ENCODE data around the gene ATG9A. TPM values are rescaled to one million over a fixed set of nuclear protein-coding genes. Genes with fewer than 3 reads are reported as not detected.

The ATG9A gene
- total and polyA plus RNA-seq, 11 donors: 28.3 to 147 (median 83.5) TPM

- ATAC-seq (no peak), DNase-seq (no peak)
- peaks cover 0 to 13% (median 0%) of the 10 kb centered on the region in 9 donors for H3K27me3 ChIP-seq
- H3K36me3 ChIP-seq: peaks cover 0 to 37% (median 20%) of the 10 kb centered on the region in 9 donors
- peak overlapping the region; percentile 7 to 91 (median 87) for H3K27ac ChIP-seq
- peaks cover 6 to 71% (median 44%) of the 10 kb centered on the region in 12 donors for H3K4me1 ChIP-seq
- peak overlapping the region; percentile 54 to 92 (median 74) for H3K4me3 ChIP-seq
- TF ChIP-seq CTCF (IDR thresholded peaks at IDR 0.05) (no peak), POLR2A (IDR thresholded peaks at IDR 0.05) (no peak)
- intact Hi-C loops (cut with DNase I): loop anchor here in 1 of 10 donors (2.0 kb wide), 1 partner anchor 26 kb away; the partner anchor contains the start of gene DNAJB2
- 11 to 18% (median 14%) methylated on average over 9 of the region's 9 CpGs for WGBS, 4 donors
- H3K9me3 ChIP-seq: no peaks in the 10 kb centered on the region
Observed at GRCh38 chr2:219252570-219252899, 23.1 kb upstream of the ATG9A start.

DNA sequence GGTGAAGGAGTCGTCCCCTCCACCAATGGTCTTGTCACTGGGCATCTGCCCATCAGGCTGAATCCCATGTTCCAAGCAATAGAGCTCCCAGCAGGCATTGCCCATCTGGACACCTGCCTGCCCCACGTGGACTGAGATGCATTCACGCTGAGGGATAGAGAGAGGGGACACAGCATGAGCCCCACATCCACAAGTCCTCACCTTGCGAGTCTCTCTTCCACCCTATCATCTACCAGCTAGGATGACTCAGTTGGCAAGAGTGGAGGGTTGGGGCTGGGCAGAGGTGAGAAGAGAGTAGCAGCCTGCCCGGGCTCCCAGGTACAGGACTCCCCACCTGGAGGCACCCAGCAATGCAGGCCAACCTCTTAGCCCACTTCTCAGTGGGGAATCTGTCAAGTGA lies 22.6 kb upstream of the ATG9A start:
- intact Hi-C loops (cut with DNase I): loop anchor here in 1 of 10 donors (2.0 kb wide), 1 partner anchor 27 kb away; the partner anchor contains the start of gene DNAJB2
- no peak for ATAC-seq
- WGBS, 4 donors: 56 to 60% (median 57%) methylated on average over 5 of the region's 5 CpGs

GRCh38 chr2:219251656-219252055 lies 22.2 kb upstream of the ATG9A start:
- Histone ChIP-seq H3K36me3 (peaks cover 0 to 41% (median 29%) of the 10 kb centered on the region in 9 donors), H3K9me3 (no peaks in the 10 kb centered on the region), H3K4me3 (peak overlapping the region in 4 of 12 donors; percentile 70 to 92 (median 79)), H3K4me1 (peaks cover 6 to 80% (median 47%) of the 10 kb centered on the region in 12 donors), H3K27me3 (peaks cover 0 to 10% (median 0%) of the 10 kb centered on the region in 9 donors), H3K27ac (peak overlapping the region in 10 of 12 donors; percentile 82 to 91 (median 87))
- 60 to 69% (median 68%) methylated on average over 6 of the region's 6 CpGs for WGBS, 4 donors
- DNase-seq (no peak), ATAC-seq (no peak)
- TF ChIP-seq CTCF (IDR thresholded peaks at IDR 0.05) (no peak), POLR2A (IDR thresholded peaks at IDR 0.05) (no peak)
- intact Hi-C loops (cut with DNase I): loop anchor here in 1 of 10 donors (2.0 kb wide), 1 partner anchor 27 kb away; the partner anchor contains the start of gene DNAJB2

More for the DNA sequence above, 22.6 kb upstream of the ATG9A start:
- Histone ChIP-seq H3K4me3 (peak overlapping the region in 9 of 12 donors; percentile 60 to 92 (median 78)), H3K27me3 (peaks cover 0 to 10% (median 0%) of the 10 kb centered on the region in 9 donors), H3K9me3 (no peaks in the 10 kb centered on the region), H3K36me3 (peaks cover 0 to 41% (median 25%) of the 10 kb centered on the region in 9 donors), H3K4me1 (peaks cover 6 to 76% (median 45%) of the 10 kb centered on the region in 12 donors), H3K27ac (peak overlapping the region in 10 of 12 donors; percentile 82 to 91 (median 87))
- TF ChIP-seq POLR2A (IDR thresholded peaks at IDR 0.05) (no peak), CTCF (IDR thresholded peaks at IDR 0.05) (no peak)
- DNase-seq: peak in 1 of 5 donors; percentile 33

DNA sequence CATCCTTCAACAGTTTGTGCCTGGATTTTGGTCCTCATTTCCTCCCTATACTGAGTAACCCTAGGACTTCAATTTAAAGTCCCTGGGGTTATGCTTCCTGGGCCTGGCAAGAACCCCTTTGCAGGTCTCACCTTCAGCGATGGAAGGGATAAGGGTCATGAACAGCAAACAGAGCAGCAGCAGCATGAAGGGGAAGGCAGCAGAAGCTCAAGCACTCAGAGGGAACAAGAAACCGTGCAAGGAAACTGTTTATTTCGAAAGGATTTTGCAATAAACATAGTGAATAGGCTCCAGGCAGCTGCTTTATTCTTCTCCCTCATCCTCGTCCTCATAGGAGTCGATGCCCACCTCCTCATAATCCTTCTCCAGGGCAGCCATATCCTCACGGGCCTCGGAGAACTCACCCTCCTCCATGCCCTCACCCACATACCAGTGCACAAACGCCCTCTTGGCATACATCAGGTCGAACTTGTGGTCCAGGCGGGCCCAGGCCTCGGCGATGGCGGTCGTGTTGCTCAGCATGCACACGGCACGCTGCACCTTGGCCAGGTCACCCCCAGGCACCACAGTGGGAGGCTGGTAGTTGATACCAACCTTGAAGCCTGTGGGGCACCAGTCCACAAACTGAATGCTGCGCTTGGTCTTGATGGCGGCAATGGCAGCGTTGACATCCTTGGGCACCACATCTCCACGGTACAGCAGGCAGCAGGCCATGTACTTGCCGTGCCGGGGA lies 20.8 kb upstream of the ATG9A start:
- WGBS, 4 donors: 89 to 92% (median 90%) methylated on average over 17 to 22 of the region's 22 CpGs
- Histone ChIP-seq H3K27ac (peak overlapping the region; percentile 20 to 95 (median 77)), H3K4me1 (peaks cover 6 to 86% (median 53%) of the 10 kb centered on the region in 12 donors), H3K36me3 (peaks cover 0 to 41% (median 29%) of the 10 kb centered on the region in 9 donors), H3K9me3 (no peaks in the 10 kb centered on the region), H3K27me3 (peaks cover 0 to 10% (median 0%) of the 10 kb centered on the region in 9 donors), H3K4me3 (peak overlapping the region in 2 of 12 donors; percentile 15 to 42)
- DNase-seq: no peak
- ATAC-seq: no peak
- intact Hi-C loops (cut with DNase I): no loop called here
- TF ChIP-seq POLR2A (IDR thresholded peaks at IDR 0.05) (no peak), CTCF (IDR thresholded peaks at IDR 0.05) (no peak)
